ENCODE measurements around the gene ACAD10.
A peak's percentile ranks its signal among the peaks of the same experiment; 100 is the strongest.
"Not testable (repeated sequence)": the region's sequence is repeated elsewhere in the genome, so short reads cannot be mapped to it uniquely, and the experiment has no call there.

The ACAD10 gene

GRCh38 chr12:111687255-111687654 is 1.4 kb downstream of the ACAD10 start:
- DNase-seq (ENCODE audit: low spot score) = peak; percentile 5

GRCh38 chr12:111687952-111688351 is 2.1 kb downstream of the ACAD10 start:
- no peak for DNase-seq (ENCODE audit: low spot score)

- DNase-seq (ENCODE audit: low spot score) = no peak
Observed at GRCh38 chr12:111691262-111691661, 5.4 kb downstream of the ACAD10 start.

- no peak for DNase-seq (ENCODE audit: low spot score)
Observed at GRCh38 chr12:111692575-111693210, 6.8 kb downstream of the ACAD10 start.

- DNase-seq (ENCODE audit: low spot score) = no peak
Observed at GRCh38 chr12:111693818-111694217, 8.0 kb downstream of the ACAD10 start.

GRCh38 chr12:111699962-111700361 is 14.1 kb downstream of the ACAD10 start:
- no peak for DNase-seq (ENCODE audit: low spot score)

GRCh38 chr12:111705672-111706071 is 19.8 kb downstream of the ACAD10 start:
- no peak for DNase-seq (ENCODE audit: low spot score)

GRCh38 chr12:111706145-111706544 is 20.3 kb downstream of the ACAD10 start:
- DNase-seq (ENCODE audit: low spot score) = no peak

- no peak for DNase-seq (ENCODE audit: low spot score)
Observed at GRCh38 chr12:111715279-111715678, 29.4 kb downstream of the ACAD10 start.

- not testable (repeated sequence) for DNase-seq (ENCODE audit: low spot score)
Observed at GRCh38 chr12:111719316-111719715, 33.5 kb downstream of the ACAD10 start.

- DNase-seq (ENCODE audit: low spot score) = no peak
Observed at GRCh38 chr12:111720457-111720856, 34.6 kb downstream of the ACAD10 start.

- DNase-seq (ENCODE audit: low spot score) = not testable (repeated sequence)
Observed at GRCh38 chr12:111723646-111724360, 38.0 kb downstream of the ACAD10 start.

GRCh38 chr12:111728795-111729194 is 42.9 kb downstream of the ACAD10 start:
- DNase-seq (ENCODE audit: low spot score) = no peak

GRCh38 chr12:111730420-111730819 is 44.6 kb downstream of the ACAD10 start:
- DNase-seq (ENCODE audit: low spot score) = no peak

- DNase-seq (ENCODE audit: low spot score) = no peak
Observed at GRCh38 chr12:111732786-111733185, 46.9 kb downstream of the ACAD10 start.

- DNase-seq (ENCODE audit: low spot score) = no peak
Observed at GRCh38 chr12:111733340-111733915, 47.6 kb downstream of the ACAD10 start.

- not testable (repeated sequence) for DNase-seq (ENCODE audit: low spot score)
Observed at GRCh38 chr12:111739524-111739923, 53.7 kb downstream of the ACAD10 start.

GRCh38 chr12:111741235-111741812 is 55.5 kb downstream of the ACAD10 start:
- DNase-seq (ENCODE audit: low spot score) = no peak

GRCh38 chr12:111745211-111745610 is 59.4 kb downstream of the ACAD10 start:
- no peak for DNase-seq (ENCODE audit: low spot score)

GRCh38 chr12:111747333-111747732 is 61.5 kb downstream of the ACAD10 start:
- DNase-seq (ENCODE audit: low spot score) = no peak

GRCh38 chr12:111748151-111748672 is 62.4 kb downstream of the ACAD10 start:
- no peak for DNase-seq (ENCODE audit: low spot score)

GRCh38 chr12:111748867-111749266 is 63.0 kb downstream of the ACAD10 start:
- no peak for DNase-seq (ENCODE audit: low spot score)

GRCh38 chr12:111749391-111749790 is 63.5 kb downstream of the ACAD10 start:
- no peak for DNase-seq (ENCODE audit: low spot score)
